HG03108 (cell line): Measurements from ENCODE around the gene TMEM47.

Experiments
- ATAC-seq: cut with Tn5 transposase; IDR thresholded peaks from one replicate; pipeline ENCODE4 v1.9.1; 2021; ENCODE audit warnings: moderate library complexity; ENCODE audit not compliant: unreplicated experiment

Gene TMEM47

DNA sequence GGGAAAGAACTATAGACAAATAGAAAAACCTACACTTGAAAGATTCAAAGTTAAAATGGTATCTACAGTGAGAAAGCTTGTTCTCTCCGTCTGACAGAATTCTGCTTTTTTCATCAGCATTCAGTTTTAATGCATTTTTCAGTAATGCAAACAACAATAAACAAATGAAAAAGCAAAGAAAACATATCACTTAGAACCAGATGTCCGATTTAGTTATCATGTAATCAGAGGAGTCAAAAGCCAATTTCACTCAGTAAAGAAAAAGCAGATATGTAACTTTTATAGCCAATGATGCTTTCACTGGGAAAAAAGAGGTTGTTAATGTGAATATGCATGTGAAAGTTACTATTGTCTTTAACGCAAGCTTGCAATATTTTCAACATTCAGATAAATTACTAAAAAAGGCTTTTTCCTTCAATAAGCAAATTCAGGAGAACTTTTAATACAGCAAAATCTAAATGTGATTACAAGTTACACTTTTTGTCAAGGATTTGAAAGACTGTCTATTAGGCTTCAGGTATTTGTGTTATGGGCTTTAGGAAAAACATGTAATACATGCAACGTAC lies 70.7 kb downstream of the TMEM47 start:
- ATAC-seq = no peak

DNA sequence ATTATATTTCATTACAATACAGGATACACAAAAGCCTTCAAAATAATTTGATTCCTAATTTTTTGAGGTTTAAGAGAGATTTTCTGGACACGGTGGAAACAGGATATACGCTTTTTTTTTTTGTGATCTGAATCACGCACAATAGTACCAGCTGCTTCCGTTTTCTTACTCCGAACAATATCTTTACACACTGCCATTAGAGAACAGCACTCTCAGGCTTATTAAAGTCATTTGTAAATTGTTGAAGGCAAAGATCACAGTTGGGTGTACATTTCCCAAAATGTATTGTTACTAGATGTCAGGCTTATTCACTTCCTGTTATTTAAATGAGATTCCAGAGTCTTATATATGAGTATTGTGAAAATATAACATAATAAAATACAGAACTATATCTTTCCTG lies 71.5 kb downstream of the TMEM47 start:
- no peak for ATAC-seq

DNA sequence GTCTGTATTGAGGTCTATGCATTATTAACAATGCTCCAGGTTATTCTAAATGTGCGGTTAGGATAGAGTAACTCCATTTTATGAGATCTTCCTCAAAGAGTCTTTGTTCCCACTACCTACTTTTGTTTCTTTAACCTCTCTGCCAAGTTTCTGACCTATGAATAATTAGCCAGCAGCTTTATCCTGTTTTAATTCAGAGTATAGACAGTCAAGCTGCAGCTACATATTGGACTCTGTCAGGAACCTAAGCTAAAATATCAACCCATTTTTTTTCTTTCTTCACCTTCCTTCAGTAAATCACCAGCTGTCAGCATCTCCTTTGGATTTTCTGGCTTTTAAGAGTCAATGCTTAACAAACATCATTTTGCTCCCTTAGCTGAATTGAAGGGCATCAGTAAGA lies 72.3 kb downstream of the TMEM47 start:
- ATAC-seq = no peak

DNA sequence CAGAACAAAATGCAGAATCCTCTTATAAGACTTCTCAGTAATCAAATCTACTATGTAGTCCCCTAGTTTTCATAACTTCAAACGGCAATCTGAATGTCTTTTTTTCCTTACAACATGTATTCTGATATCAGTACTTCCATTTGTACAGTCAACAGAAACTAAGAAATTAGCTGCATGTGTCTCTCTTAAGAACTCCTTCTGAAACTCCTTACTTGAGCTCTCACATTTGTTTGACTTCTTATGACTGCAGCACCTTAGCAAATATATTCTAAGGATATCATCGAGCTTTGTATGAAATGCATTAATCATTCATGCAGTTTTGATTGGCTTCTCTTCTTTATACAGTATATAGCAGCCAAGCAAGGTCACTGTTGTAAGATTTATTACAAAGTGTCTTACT lies 77.0 kb downstream of the TMEM47 start:
- no peak for ATAC-seq

DNA sequence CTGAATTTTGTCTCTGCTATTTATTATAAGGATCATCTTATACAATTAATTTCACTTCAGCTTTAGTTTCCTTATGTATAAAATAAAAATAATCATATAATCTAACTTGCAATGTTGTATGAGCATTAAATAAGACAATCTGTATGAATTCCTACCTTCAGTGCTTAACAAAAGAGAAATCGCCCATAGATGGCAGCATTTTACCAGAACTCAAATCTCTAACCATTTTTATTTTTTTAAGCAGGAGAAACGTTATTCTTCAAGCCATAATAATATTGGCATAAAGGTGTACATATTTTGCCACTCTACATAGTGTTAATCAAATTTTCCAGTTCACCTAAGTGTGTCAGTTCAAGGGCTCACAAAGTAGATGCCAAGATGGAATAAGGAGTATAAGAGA lies 78.8 kb downstream of the TMEM47 start:
- no peak for ATAC-seq
